Naive thymus-derived CD4-positive, alpha-beta T cell (primary cell): Measurements from ENCODE around the gene GGCT. TPM values are rescaled to one million over a fixed set of nuclear protein-coding genes. Genes with fewer than 3 reads are reported as not detected.

Experiments
- ATAC-seq: fragments of 150-1000 bp; cut with Tn5 transposase; 2 replicates; pipeline ENCODE4 v1.10.0; 2021; ENCODE audit warnings: mild to moderate bottlenecking, moderate library complexity
- CTCF ChIA-PET: fragments of 350-600 bp; sonication (Branson Sonifier 250); formaldehyde crosslinking; loops from one replicate; lab custom pipeline; 2021; ENCODE audit warnings: antibody characterized with exemption; lab: Charles Lee
- POLR2A ChIA-PET: fragments of 350-600 bp; sonication (Branson Sonifier 250); formaldehyde crosslinking; loops from one replicate; lab custom pipeline; 2021; ENCODE audit warnings: antibody characterized with exemption, inconsistent platforms; lab: Charles Lee
- DNase-seq, 9 donors: peaks; one replicate each; pipeline versions ENCODE4 v3.0.0 to v3.0.0-alpha.2; 2020 to 2022; ENCODE audit warnings: mixed read lengths in 1 of 9
- H3K27ac ChIP-seq: one replicate; pipeline ENCODE4 v1.7.0; 2013; ENCODE audit warnings: mild to moderate bottlenecking, low read depth, low read length, moderate library complexity
- H3K27me3 ChIP-seq, 2 donors: one replicate each; pipeline ENCODE4 v1.7.0; 2013; ENCODE audit warnings: low read length in 2 of 2, mild to moderate bottlenecking in 2 of 2, moderate library complexity in 2 of 2; ENCODE audit not compliant: control insufficient read depth in 2 of 2, insufficient read depth in 2 of 2
- H3K36me3 ChIP-seq, 3 experiments: 1 replicate in 2 of 3; 2 replicates in 1 of 3; pipeline ENCODE4 v1.7.0; 2013; ENCODE audit warnings: low read length in 3 of 3, mild to moderate bottlenecking in 3 of 3, moderate library complexity in 1 of 3; ENCODE audit not compliant: insufficient read depth in 3 of 3, control insufficient read depth in 2 of 3
- H3K4me1 ChIP-seq, 2 donors: one replicate each; pipeline ENCODE4 v1.7.0; 2013; ENCODE audit warnings: low read length in 2 of 2, mild to moderate bottlenecking in 2 of 2, moderate library complexity in 1 of 2; ENCODE audit not compliant: control insufficient read depth in 2 of 2, insufficient read depth in 2 of 2
- H3K4me3 ChIP-seq: 2 replicates; pipeline ENCODE4 v1.7.0; 2013; ENCODE audit warnings: mild to moderate bottlenecking, low read length
- H3K9me3 ChIP-seq, 3 experiments: 1 replicate in 2 of 3; 2 replicates in 1 of 3; pipeline ENCODE4 v1.7.0; 2013; ENCODE audit warnings: low read length in 3 of 3; ENCODE audit not compliant: control insufficient read depth in 2 of 3
- H3K27ac Mint-ChIP-seq, 9 donors: one replicate each; pipeline ENCODE4 v1.8.0; 2020 to 2022; ENCODE audit warnings: mixed read lengths in 9 of 9, mild to moderate bottlenecking in 8 of 9, moderate library complexity in 5 of 9, inconsistent platforms in 2 of 9
- H3K27me3 Mint-ChIP-seq, 5 donors: one replicate each; pipeline ENCODE4 v1.8.0; 2021 to 2022; ENCODE audit warnings: mixed read lengths in 5 of 5, mild to moderate bottlenecking in 1 of 5
- H3K36me3 Mint-ChIP-seq, 5 donors: one replicate each; pipeline ENCODE4 v1.8.0; 2020 to 2022; ENCODE audit warnings: mixed read lengths in 5 of 5, mild to moderate bottlenecking in 3 of 5, inconsistent platforms in 1 of 5
- H3K4me1 Mint-ChIP-seq, 7 donors: one replicate each; pipeline ENCODE4 v1.8.0; 2020 to 2022; ENCODE audit warnings: mixed read lengths in 7 of 7, mild to moderate bottlenecking in 3 of 7, inconsistent platforms in 1 of 7
- H3K4me3 Mint-ChIP-seq, 10 donors: one replicate each; pipeline ENCODE4 v1.8.0; 2020 to 2022; ENCODE audit warnings: mild to moderate bottlenecking in 10 of 10, mixed read lengths in 10 of 10, moderate library complexity in 6 of 10, inconsistent platforms in 2 of 10
- H3K9me3 Mint-ChIP-seq, 11 donors: one replicate each; pipeline ENCODE4 v1.8.0; 2020 to 2022; ENCODE audit warnings: mixed read lengths in 11 of 11, mild to moderate bottlenecking in 4 of 11, inconsistent platforms in 1 of 11, moderate library complexity in 1 of 11
- intact Hi-C, 2 donors: fragments of 100-400 bp; cut with micrococcal nuclease; formaldehyde crosslinking; loops; one replicate each; pipeline ENCODE4 v1.15.1; 2023
- polyA plus RNA-seq, 2 donors: library from polyadenylated mRNA; unstranded; fragments of 300-500 nt; fragmentation: Illumina TruSeq; gene quantifications; one replicate each; pipeline ENCODE4 v1.2.3, GENCODE V29; 2021
- total RNA-seq, 6 experiments: library from RNA in 5 of 6; stranded (reverse) in 5 of 6; gene quantifications; 1 replicate in 5 of 6; 2 replicates in 1 of 6; pipeline ENCODE4 v1.2.3 and lab custom pipeline; 2021 to 2026

GGCT gene
- total and polyA plus RNA-seq, 7 experiments from 2014 or later = 9.5 to 39.2 (median 11.4) TPM

- ChIA-PET POLR2A (interaction anchor here (0.7 to 1.6 kb wide), 7 partner anchors 9 to 450 kb away, joined by 3 to 7 read pairs (median 4); partner anchors contain the start of genes GARS1 and PLEKHA8), CTCF (interaction anchor here (0.7 to 1.5 kb wide), 5 partner anchors 32 to 248 kb away, joined by 3 to 4 read pairs (median 3); no protein-coding TSS in a partner anchor)
- Mint-ChIP-seq H3K27ac (peak within 1 kb of the TSS in 6 of 9 donors; percentile 73 to 95 (median 90)), H3K36me3 (peaks cover 0 to 15% (median 6%) of the 10 kb centered on the region in 5 donors), H3K9me3 (no peaks in the 10 kb centered on the region), H3K4me1 (peaks cover 22 to 54% (median 47%) of the 10 kb centered on the region in 7 donors), H3K4me3 (peak within 1 kb of the TSS in 9 of 10 donors; percentile 92 to 95 (median 94)), H3K27me3 (no peaks in the 10 kb centered on the region)
- Histone ChIP-seq H3K4me1 (peaks cover 10 to 19% of the 10 kb centered on the region in 2 donors), H3K9me3 (no peaks in the 10 kb centered on the region), H3K36me3 (peaks cover 0 to 3% (median 0%) of the 10 kb centered on the region in 3 experiments), H3K27me3 (no peaks in the 10 kb centered on the region), H3K4me3 (peak within 1 kb of the TSS; percentile 64), H3K27ac (peak within 1 kb of the TSS; percentile 80)
- ATAC-seq = peak; percentile 91
- DNase-seq = peak; percentile 50 to 80 (median 65)
- intact Hi-C loops = loop anchor here (1.0 to 5.0 kb wide), 13 partner anchors 26 to 452 kb away; partner anchors contain the start of genes GARS1 (in 2 of the 2), ZNRF2 (in 2 of the 2), FKBP14 (in 1 of the 2) and GGCT (in 1 of the 2)
Observed at GRCh38 chr7:30478349-30479201, 26.1 kb downstream of the GGCT start, which contains the start of gene NOD1. Gene NOD1 (minus strand): TSS chr7:30478784. CDS start chr7:30456921, 21,863 bp downstream.

- intact Hi-C loops = loop anchor here in 1 of 2 donors (5.0 kb wide), 1 partner anchor 314 kb away; no protein-coding TSS in a partner anchor
- Mint-ChIP-seq H3K27ac (peak overlapping the region in 5 of 9 donors; percentile 25 to 71 (median 63)), H3K4me3 (peak overlapping the region; percentile 27 to 95 (median 70)), H3K36me3 (peaks cover 0 to 29% (median 7%) of the 10 kb centered on the region in 5 donors), H3K27me3 (no peaks in the 10 kb centered on the region), H3K9me3 (peaks cover 0 to 3% (median 0%) of the 10 kb centered on the region in 11 donors), H3K4me1 (peaks cover 34 to 72% (median 65%) of the 10 kb centered on the region in 7 donors)
- Histone ChIP-seq H3K9me3 (no peaks in the 10 kb centered on the region), H3K27ac (no peak overlapping the region), H3K4me3 (no peak overlapping the region), H3K4me1 (peaks cover 17 to 23% of the 10 kb centered on the region in 2 donors), H3K27me3 (no peaks in the 10 kb centered on the region), H3K36me3 (peaks cover 0 to 3% (median 0%) of the 10 kb centered on the region in 3 experiments)
- ATAC-seq (no peak), DNase-seq (peak in 1 of 9 donors; percentile 17)
- CTCF ChIA-PET = no interaction called here
- POLR2A ChIA-PET = no interaction called here
Observed at GRCh38 chr7:30476459-30477145, 28.0 kb downstream of the GGCT start.

- CTCF ChIA-PET = no interaction called here
- no peaks in the 10 kb centered on the region for H3K9me3 ChIP-seq
- Mint-ChIP-seq H3K27me3 (no peaks in the 10 kb centered on the region), H3K9me3 (peaks cover 0 to 3% (median 0%) of the 10 kb centered on the region in 11 donors), H3K27ac (peak overlapping the region in 2 of 9 donors; percentile 25 to 71), H3K36me3 (peaks cover 0 to 29% (median 7%) of the 10 kb centered on the region in 5 donors), H3K4me3 (peak overlapping the region in 2 of 10 donors; percentile 45 to 73), H3K4me1 (peaks cover 39 to 81% (median 76%) of the 10 kb centered on the region in 7 donors)
- H3K4me1 ChIP-seq = peaks cover 23 to 26% of the 10 kb centered on the region in 2 donors
- H3K36me3 ChIP-seq = peaks cover 0 to 3% (median 0%) of the 10 kb centered on the region in 3 experiments
- ATAC-seq (no peak), DNase-seq (peak in 1 of 9 donors; percentile 13)
- H3K27ac ChIP-seq = no peak overlapping the region
- POLR2A ChIA-PET = no interaction called here
- no peak overlapping the region for H3K4me3 ChIP-seq
- H3K27me3 ChIP-seq = no peaks in the 10 kb centered on the region
- intact Hi-C loops = loop anchor here in 1 of 2 donors (5.0 kb wide), 1 partner anchor 313 kb away; no protein-coding TSS in a partner anchor
Observed at GRCh38 chr7:30475580-30475979, 29.0 kb downstream of the GGCT start.

- Mint-ChIP-seq H3K4me3 (no peak overlapping the region), H3K27me3 (no peaks in the 10 kb centered on the region)
Observed at GRCh38 chr7:30474893-30475292, 29.7 kb downstream of the GGCT start.

GRCh38 chr7:30474485-30474884 is 30.1 kb downstream of the GGCT start:
- intact Hi-C loops = no loop called here
- H3K9me3 ChIP-seq = no peaks in the 10 kb centered on the region
- H3K9me3 Mint-ChIP-seq = peaks cover 0 to 3% (median 0%) of the 10 kb centered on the region in 11 donors
- peaks cover 0 to 36% (median 7%) of the 10 kb centered on the region in 5 donors for H3K36me3 Mint-ChIP-seq
- H3K27me3 Mint-ChIP-seq = no peaks in the 10 kb centered on the region
- peaks cover 36 to 85% (median 80%) of the 10 kb centered on the region in 7 donors for H3K4me1 Mint-ChIP-seq
- no peak overlapping the region for H3K27ac ChIP-seq
- H3K36me3 ChIP-seq = peaks cover 0 to 3% (median 0%) of the 10 kb centered on the region in 3 experiments
- no peak for DNase-seq
- no peak for ATAC-seq
- ChIA-PET CTCF (no interaction called here), POLR2A (interaction anchor here (0.5 to 1.0 kb wide), 2 partner anchors 26 to 31 kb away, joined by 3 read pairs; no protein-coding TSS in a partner anchor)
- H3K4me3 Mint-ChIP-seq = no peak overlapping the region
- no peak overlapping the region for H3K4me3 ChIP-seq
- peaks cover 23% of the 10 kb centered on the region in 2 donors for H3K4me1 ChIP-seq
- H3K27me3 ChIP-seq = no peaks in the 10 kb centered on the region
- H3K27ac Mint-ChIP-seq = peak overlapping the region in 3 of 9 donors; percentile 3 to 68 (median 6)

More at GRCh38 chr7:30474893-30475292, 29.7 kb downstream of the GGCT start:
- Mint-ChIP-seq H3K4me1 (peaks cover 39 to 83% (median 81%) of the 10 kb centered on the region in 7 donors), H3K27ac (peak overlapping the region in 2 of 9 donors; percentile 3 to 27), H3K36me3 (peaks cover 0 to 36% (median 7%) of the 10 kb centered on the region in 5 donors), H3K9me3 (peaks cover 0 to 3% (median 0%) of the 10 kb centered on the region in 11 donors)
- no peak overlapping the region for H3K4me3 ChIP-seq
- no peaks in the 10 kb centered on the region for H3K9me3 ChIP-seq
- ChIA-PET CTCF (no interaction called here), POLR2A (interaction anchor here (0.5 to 1.0 kb wide), 3 partner anchors 26 to 534 kb away, joined by 3 read pairs; no protein-coding TSS in a partner anchor)
- H3K27ac ChIP-seq = no peak overlapping the region
- peaks cover 23 to 26% of the 10 kb centered on the region in 2 donors for H3K4me1 ChIP-seq
- H3K36me3 ChIP-seq = peaks cover 0 to 3% (median 0%) of the 10 kb centered on the region in 3 experiments
- H3K27me3 ChIP-seq = no peaks in the 10 kb centered on the region
- DNase-seq (no peak), ATAC-seq (no peak)
- intact Hi-C loops = loop anchor here in 1 of 2 donors (5.0 kb wide), 1 partner anchor 313 kb away; no protein-coding TSS in a partner anchor
